HG03108 (cell line): ENCODE data around the gene CMIP.

Experiments
- ATAC-seq: cut with Tn5 transposase; IDR thresholded peaks from one replicate; pipeline ENCODE4 v1.9.1; 2021; ENCODE audit warnings: moderate library complexity; ENCODE audit not compliant: unreplicated experiment

Gene CMIP

DNA sequence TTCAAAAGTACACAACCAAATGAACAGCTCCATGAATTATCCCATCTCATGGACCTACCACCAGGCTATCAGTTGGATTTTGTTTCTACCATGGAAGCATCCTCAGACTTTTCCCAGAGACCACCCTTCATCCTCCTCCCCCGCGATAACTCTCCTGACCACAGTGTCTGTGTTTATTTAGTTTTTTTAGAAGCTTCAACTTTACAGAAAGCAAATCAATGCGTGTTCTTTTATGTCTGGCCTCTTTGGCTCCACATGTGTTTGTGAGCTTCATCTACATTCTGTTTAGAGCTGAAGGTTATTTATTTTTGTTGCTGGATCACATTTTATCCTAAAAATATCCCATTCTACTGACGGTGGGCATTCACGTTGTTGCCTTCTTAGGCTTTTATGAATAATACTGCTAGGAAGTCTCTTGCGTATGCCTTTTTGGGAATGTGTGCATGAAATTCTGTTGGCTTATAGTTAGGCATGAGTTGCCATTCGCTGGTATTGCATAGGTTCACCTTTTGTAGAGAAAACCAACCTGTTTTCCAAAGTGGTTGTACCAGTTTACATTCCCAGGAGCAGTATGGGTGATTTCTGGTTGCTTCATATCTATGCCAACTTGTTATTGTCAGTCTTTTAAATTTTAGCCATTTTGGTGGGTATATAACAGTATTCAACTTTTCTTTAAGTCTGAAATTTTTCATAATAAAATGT lies 83.0 kb downstream of the CMIP start:
- ATAC-seq = no peak

DNA sequence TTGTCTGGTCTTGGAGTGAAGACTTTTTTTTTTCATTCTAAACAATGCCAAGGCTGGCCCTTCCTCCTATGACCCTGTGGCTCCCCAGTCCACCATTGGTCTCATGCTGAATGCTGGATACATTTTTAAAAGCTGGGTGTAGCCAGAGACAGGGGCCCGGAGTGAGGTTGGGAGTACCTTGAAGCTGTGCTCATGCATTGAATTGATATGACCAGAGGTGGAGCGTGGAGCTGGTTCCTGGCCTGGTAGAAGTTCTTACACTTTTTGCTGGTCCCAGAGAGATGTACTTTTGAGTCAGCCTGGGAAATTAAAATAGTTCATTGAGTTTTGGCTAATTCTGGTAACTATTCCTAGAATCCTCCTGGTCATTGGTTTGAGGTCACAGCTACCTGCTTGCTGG lies 83.6 kb downstream of the CMIP start:
- no peak for ATAC-seq

DNA sequence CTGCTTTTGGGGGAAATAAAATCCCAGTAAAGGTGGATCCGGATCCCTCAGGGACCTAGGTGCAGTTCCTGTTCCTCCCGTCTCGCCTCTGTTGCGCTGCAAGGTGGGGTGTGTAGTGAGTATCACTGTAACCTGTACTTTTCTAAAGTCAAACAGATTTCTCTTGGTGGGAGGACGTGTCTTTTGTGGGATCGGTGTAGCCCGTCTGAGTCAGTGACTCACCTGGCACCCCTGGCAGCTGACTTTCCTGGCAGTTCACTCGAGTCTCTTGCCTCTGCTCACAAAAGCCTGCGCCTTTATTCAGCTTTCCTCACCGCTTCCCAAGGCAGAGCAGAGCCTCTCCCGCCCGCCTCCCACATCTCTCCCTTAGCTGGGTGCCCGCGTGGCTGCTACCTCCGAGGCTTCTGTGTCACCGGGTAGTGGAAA lies 85.7 kb downstream of the CMIP start:
- ATAC-seq = no peak

DNA sequence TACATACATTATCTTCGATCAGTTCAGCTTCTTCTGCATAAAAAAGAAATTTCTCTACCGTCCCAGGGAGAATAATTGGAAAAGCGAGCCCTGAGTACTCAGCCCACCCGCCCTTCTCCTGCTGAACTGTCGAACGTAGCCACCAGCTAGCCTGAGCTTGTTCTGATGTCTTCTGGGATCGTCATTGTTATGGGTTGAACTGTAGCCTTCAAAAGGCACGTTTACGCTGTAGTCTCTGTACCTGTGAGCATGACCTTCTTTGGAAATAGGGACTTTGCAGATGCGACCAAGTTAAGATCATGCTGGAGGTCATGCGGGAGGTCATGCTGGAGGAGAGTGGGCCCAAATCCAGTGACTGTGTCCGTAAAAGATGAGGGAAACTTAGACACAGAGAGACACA lies 86.2 kb downstream of the CMIP start:
- ATAC-seq = no peak

DNA sequence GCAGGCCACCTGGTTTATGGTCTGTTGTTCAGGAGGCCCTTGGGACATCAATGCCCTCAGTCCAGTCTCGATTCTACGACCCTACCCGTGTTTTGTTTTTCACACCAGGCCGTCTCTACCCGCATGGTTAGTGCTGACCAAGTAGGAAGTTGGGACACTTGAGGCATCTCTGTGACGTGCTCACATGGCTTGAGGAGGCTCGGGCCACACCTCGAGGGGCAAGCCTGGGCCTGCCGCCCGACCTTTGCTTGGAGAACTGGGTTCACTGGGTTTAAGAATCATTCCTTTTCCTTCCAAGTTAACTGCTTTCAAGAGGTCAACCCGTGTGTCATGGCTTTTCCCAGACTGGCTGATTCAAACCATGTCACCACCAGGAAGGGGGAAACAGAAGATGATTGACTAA lies 86.8 kb downstream of the CMIP start:
- ATAC-seq = no peak

DNA sequence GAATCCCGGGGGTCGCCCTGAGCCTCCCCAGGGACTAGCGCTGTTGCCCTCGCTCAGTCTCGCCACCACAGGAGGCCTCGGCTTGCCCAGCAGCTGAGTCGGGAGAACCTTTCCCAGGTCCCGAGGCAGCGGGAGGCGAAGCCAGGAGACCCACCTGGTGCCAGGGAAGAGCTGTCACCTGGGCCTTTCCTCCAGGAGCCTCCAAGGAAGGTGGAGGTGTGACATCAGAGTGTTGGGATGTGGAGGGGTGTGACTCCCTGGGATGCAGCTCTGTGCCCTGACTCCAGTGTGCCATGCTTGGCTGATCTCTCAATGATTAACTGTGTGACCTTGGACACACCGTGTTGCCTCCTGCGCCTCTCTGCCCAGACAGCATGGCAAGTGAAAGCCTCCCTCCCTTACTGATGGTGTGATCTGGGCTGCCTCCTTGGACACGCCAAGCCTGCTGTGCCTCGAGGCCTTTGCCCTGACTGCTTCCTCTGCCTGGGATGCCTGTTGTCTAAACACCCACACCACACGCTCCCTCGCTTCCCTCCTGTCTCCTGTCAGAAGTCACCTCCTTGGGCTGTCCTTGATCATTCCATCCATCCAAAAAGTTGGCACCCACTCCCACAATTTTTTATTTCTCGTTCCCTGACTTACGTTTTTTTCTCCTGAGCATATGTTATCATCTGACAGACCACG lies 88.0 kb downstream of the CMIP start:
- no peak for ATAC-seq

DNA sequence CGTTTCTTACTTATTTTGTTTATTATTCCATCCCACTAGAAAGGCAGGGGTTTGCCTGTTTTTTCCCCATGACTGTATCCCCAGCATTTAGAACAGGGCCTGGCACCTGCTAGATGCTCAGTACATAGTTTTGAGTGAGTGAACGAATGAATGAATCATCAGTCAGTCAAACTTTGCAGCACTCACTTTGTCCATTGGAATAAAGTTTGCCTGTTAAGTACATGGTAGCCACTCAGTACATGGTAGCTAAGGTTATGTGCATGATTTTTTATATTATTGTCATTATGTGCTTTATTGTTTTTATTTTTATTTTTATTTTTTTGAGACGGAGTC lies 88.5 kb downstream of the CMIP start:
- ATAC-seq = no peak

DNA sequence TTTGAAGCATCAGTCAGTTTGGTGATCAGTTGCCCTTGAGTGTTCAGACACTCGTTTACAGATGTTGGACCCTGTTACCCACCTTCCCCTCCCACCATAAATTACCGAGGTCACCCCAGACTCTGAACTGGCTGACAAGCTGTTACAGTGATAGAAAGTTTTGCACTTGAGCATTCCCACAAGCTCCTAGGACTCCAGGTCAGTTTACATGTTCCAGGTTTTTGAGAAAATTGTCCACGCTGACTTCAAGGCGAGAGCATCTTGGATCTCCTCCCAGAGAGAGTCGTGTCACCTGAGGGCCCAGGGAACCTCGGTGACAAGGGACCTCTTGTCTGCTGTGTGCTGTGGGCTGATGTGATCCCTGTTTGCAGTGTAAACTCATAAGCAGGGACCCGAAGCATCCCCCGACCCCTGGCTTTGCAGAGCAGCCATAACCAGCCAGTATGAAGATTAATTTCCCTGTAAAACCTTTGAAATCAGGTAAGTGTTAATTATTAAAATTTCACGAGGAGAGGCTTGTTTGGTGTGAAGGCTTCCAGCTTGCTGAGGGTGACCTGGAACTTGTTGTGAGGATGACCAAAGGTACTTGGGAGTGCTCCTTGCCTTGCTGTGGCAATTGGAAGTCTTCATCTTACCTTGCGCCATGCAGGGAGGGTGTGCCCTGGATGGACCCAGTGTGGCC lies 91.2 kb downstream of the CMIP start:
- ATAC-seq = no peak

DNA sequence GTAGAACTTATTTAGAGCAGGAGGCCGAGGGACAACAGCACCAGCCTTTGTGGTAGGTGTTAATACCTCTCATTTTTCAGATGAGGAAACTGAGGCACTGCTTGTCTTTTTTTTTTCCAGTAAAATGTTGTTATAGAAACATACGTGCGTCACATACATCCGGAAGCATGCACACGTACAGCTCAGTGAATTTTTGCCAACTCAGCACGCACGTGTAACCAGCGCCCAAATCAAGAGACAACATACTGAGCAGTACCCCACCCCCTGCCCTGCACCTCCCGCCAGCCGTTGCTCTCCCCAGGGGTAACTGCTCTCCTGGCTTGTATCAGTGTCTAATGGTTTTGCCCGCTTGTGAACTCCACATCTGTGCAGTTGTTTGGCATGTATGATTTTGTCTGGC lies 92.0 kb downstream of the CMIP start:
- no peak for ATAC-seq

DNA sequence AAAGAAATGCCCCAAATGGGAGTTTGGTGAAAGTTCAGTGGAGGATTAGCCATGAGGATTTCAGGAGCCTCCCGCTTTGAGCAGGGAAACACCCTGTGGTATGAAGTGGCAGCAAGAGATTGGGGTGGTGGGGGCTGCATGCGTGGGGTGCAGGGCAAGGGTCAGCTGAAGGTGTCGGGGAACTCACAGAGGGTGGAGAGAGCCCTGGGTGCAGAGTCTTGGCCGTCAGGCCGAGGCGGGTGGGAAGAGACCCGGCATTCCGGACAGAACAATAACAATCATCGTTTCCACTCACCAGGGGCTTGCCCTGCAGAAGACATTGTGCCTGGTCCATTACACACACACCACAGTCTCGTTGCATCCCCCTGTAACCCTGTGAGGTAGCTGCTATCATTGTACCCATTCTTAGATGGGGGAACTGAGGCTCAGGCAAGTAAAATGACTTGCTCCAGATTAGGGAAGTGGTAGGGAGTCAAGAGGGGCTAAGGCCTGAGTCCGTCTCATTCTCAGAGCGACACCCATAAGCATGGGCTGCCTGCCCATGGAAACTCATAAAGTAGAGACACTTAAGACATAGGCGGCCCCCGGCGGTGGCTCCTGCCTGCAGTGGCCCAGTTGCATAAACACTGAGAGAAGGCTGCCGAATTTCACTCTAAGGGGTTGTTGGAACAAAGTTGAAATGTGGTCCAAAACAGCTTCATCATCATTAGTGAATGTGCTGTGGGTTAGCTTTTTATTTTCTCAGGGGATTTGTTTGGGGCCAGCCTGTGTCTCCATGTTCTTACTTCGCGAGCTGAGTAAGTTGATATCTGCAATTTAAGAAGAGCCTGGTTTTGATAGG lies 93.3 kb downstream of the CMIP start:
- ATAC-seq = no peak

DNA sequence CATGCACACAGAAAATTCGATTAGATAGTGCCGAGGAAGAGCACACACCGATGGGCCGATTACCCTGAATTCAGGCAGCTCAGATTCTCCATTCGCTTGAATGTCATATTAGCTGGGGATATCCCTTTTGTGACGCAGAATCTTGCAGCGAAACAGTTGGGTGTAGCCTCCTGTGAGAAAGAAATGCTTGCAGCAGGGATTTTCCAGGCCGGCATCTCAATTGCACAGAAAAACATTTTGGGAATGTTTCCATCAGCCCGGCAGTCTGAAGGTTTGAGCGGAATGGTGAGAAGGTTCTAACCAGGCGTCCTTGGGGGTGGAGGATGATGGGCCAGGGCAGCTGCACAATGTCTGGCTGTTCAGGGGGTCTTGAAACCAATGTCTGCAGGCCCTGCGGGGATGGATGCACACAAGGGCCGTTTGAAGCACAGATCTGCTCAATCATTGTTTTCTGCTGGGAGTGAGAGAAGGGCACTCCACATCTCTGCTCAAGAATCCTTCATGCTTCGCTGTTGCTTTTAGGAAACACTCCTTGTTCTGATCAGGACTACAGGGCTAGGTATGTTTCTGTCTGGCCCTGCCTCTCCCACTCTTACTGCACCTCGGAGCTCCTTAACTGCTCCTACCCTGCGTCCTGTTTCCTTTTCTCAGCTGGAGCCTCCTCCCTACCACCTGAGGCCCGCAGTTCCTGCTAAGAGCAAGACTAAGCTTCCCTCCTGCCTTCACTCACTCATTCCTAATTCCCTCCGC lies 94.6 kb downstream of the CMIP start:
- no peak for ATAC-seq

DNA sequence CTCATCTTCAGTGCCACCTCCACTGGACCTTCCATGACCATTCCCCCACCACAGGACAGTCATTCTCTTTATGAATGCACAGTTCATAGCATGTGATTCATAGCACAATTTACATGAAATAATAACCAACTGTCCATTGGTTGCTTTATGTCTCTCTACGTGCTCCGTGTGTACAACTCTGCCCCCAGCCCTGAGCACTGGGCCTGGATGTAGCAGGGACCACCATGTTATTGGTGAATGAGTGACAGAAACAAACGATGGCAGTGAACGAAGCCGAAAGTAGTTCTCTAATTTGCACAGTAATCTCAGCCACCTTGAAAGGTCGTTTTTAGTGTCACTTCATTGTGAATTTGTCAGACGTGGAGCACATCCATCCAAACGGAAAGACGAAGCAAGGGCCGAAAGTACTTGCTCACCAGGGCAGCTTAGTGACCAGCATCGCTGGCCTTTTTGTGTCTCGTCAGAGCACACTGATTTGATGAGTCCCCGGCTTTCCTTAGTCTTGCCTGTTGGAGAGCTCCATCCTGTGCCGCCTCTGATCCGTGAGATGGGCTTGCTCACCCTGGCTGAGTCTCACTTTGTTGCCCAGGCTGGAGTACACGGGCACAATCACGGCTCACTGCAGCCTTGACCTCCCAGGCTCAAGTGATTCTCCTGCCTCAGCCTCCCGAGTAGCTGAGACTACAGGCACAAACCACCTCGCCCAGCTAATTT lies 95.3 kb downstream of the CMIP start:
- ATAC-seq = no peak

DNA sequence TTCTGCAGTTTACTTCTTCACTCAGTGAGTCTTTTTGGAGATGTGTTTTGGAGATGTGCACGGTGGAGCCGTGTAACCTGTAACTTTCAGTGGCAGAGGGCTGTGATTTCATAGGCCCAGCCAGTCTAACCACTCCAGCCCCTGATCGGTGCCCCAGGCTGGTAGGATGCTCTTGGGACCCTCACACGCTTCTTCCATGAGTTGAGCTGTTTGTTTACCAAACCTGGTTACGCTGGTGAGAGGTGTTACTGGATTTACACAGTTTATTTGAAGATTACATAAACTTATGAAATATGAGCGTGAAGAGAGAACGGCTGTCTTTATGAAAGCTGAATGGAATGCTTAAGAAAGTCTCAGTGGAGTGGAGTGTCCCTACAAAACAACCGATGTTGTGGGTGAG lies 96.7 kb downstream of the CMIP start:
- ATAC-seq = no peak

DNA sequence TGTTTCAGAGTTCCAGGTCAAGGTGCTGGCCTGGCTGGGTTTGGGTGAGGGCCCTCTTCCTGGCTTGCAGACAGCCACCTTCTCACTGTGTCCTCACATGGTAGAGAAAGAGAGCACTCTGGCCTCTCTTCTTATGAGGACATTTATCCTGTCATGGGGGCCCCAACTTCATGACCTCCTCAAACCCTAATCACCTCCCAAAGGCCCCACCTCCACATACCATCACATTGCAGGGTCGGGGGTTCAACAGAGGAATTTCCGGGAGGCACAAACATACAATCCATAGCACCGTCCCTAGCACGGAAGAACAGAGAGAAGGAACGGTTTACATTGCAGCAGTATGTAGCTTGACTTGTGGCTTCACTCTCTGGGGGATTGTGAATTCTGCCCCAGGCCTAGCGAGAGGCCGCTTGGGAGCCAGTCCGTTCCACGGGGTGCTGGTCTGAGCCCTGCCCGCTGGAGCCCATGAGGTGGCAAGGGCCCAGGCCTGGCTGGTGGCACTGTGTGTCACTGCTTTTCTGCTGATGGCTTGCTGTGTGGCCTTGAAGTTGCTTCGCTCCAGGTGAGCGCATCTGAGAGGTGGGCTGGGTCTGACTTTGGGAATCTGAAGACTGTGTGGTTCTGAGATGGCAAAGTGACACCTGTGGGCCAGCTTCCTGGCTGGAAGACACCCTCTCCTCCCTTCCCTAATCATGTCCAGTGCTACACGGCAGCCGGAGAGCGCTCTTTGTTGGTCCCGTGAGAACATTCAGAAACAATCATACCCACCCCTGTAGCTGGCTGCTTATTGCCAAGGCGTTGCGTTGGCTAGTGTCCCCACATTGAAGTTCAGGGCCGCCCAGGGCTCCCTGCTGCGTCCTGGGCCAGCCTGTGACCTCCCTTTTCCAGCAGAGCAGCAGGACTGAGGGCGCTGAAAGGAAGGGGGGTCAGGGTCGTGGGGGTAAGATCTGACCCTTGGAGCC lies 98.3 kb downstream of the CMIP start:
- ATAC-seq = no peak

DNA sequence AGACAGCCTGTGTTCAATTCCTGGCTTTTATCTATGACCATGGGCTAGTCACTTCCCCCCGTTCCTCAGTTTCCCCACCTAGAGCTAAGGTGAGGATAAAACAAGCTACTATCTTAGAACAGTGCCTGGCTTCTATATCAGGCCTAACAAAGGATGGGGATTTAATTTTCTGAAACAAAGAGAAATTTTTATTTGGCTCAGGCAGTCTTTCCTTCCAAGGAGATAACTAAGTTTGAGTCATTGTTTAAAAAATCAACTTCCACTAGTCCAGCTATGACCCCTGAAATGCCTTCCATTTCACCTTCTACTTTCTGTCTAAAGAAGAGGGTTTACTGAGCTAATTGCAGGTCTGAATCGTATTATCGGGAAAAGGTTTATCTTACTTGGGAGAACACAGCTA lies 99.0 kb downstream of the CMIP start:
- ATAC-seq = no peak

DNA sequence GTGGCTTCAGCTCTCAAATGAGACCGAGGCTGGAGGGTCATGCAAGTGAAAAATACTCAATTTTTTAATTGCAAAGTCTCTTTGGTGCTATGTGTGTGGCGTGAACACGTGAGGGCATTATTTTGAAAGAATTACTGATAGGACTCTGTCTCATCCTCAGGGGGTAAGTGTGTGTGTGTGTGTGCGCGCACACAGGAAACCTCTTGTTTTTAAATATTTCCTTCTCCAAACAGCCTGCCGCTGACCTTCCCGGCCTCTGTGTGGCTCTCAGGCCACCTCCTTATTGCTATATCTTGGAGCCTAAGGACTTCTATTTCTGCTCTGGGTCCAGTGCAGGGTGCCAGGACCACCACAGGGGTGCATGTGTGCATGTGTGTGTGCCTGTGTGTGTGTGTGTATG lies 99.7 kb downstream of the CMIP start:
- ATAC-seq = no peak

DNA sequence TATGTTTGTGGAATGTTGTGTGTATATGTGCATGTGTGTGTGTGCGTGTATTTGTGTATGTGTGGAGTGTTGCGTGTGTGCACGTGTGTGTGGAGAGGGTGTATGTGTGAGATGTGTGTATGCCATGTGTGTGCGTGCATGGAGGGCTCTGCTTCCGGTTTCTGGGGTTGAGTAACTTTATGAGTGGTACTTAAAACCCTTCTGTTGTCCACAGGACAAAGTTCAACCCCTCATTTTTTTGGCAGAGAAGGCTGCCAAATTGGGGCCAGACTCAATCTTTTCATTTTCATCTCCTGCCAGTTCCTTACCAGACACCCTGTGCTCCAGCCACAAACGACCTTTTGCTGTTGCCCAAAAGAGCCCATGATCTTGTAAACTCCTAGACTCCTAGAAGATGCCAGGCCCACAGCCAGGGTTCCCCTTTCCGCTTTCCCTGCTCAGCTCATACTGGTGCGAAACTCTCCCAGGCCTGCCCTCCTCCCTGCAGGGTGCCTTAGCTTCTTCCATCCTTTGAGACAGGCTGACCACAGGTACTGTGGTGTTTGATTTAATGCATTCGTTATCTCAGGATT lies 100.2 kb downstream of the CMIP start:
- ATAC-seq = no peak

DNA sequence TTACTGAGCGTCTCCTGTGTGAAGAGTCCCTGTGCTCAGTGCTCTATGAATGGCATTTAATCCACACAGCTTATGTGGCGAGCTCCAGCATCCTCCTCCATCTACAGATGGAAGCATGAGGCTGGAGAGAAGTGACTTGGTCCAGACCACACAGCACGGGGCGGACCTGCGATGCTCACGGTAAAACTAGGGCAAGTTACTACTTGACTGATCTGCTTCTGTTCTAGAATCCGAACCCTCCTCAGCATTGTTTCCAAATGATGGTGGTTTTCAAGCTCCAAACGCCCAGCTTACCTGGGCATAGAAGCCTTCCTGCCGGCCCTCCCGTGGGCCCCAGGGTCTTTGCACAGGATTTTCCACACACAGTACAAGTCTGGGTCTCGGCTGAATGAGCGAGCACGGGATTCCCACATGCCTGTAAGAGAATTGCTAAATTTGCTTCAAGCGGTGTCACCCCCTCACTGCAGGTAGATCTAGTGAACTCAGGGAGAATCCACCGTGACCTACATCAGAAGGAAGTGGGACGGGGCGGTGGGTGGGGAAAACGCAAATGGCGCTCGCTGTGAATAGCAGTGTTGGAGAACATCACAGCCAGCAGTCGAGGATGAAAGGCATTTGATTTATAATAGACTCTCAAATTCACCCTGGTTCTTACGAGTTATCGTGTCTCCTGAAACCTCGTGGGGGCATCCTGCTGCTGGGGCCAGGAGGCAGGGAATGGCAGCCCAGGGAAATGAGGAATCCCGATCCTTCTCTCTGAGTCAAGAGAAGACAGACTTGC lies 101.1 kb downstream of the CMIP start:
- ATAC-seq = no peak
